K562 (cell line): ENCODE measurements around the gene GJC2. TPM values are rescaled to one million over a fixed set of nuclear protein-coding genes. Genes with fewer than 3 reads are reported as not detected.

ENCODE experiments used
- ARID1B ChIP-seq: fragments of 450-650 bp; IDR thresholded peaks from 2 replicates; pipeline ENCODE4 v1.6.1; 2016; ENCODE audit warnings: antibody characterized with exemption, mild to moderate bottlenecking, inconsistent platforms
- CXXC5 ChIP-seq: fragments of 250-450 bp; sonication (Bioruptor Pico); IDR thresholded peaks from 2 replicates; pipeline ENCODE4 v1.8.0; 2022; ENCODE audit warnings: inconsistent platforms, mild to moderate bottlenecking, moderate library complexity
- HDAC8 ChIP-seq: fragments of 450-650 bp; IDR thresholded peaks from 2 replicates; pipeline ENCODE4 v1.6.1; 2016; ENCODE audit warnings: mild to moderate bottlenecking, missing genetic modification characterization, moderate library complexity, missing compliant biosample characterization
- HDGF ChIP-seq: fragments of 450-650 bp; IDR thresholded peaks from 2 replicates; pipeline ENCODE4 v1.6.1; 2016
- JUN ChIP-seq, 2 experiments: sonication (generic) in 1 of 2; formaldehyde crosslinking in 1 of 2; IDR thresholded peaks; 2 replicates each; pipeline versions ENCODE4 v1.6.1 to v1.8.0; 2012 to 2022; ENCODE audit warnings: borderline replicate concordance in 2 of 2, mild to moderate bottlenecking in 2 of 2, improper control_type of control experiment in 1 of 2, low read depth in 1 of 2, low read length in 1 of 2, missing genetic modification reagents in 1 of 2
- MNT ChIP-seq, 2 experiments: fragments of 450-650 bp; conservative IDR thresholded peaks; 2 replicates each; pipeline ENCODE4 v1.6.1; 2017; ENCODE audit warnings: mild to moderate bottlenecking in 2 of 2, moderate library complexity in 2 of 2
- POLR3G ChIP-seq: IDR thresholded peaks from 2 replicates; pipeline ENCODE4 v1.6.1; 2011; ENCODE audit not compliant: insufficient read length, insufficient replicate concordance; ENCODE audit errors: extremely low read depth
- RBM25 ChIP-seq: fragments of 200-400 bp; formaldehyde crosslinking; IDR thresholded peaks from 2 replicates; pipeline ENCODE4 v1.6.1; 2018; ENCODE audit warnings: low read length, low read depth, moderate library complexity; ENCODE audit not compliant: severe bottlenecking
- TSC22D4 ChIP-seq: fragments of 450-650 bp; IDR thresholded peaks from 2 replicates; pipeline ENCODE4 v1.6.1; 2016; ENCODE audit warnings: missing genetic modification characterization, missing biosample characterization, control low read depth
- VEZF1 ChIP-seq: fragments of 200-800 bp; sonication (Bioruptor generic); IDR thresholded peaks from 2 replicates; pipeline ENCODE4 v1.6.1; 2017; ENCODE audit warnings: missing genetic modification characterization, missing compliant biosample characterization
- ZNF41 ChIP-seq: fragments of 250-450 bp; sonication (Bioruptor Pico); conservative IDR thresholded peaks from 2 replicates; pipeline ENCODE4 v1.4.0; 2020; ENCODE audit warnings: mild to moderate bottlenecking
- ZNF592 ChIP-seq: fragments of 450-650 bp; IDR thresholded peaks from 2 replicates; pipeline ENCODE4 v1.6.1; 2017; ENCODE audit warnings: antibody characterized with exemption, mild to moderate bottlenecking
- ZNF699 ChIP-seq: fragments of 250-450 bp; sonication (Bioruptor Pico); IDR thresholded peaks from 2 replicates; pipeline ENCODE4 v1.8.0; 2021; ENCODE audit warnings: mild to moderate bottlenecking, moderate library complexity; ENCODE audit not compliant: insufficient replicate concordance
- ZSCAN32 ChIP-seq: fragments of 450-650 bp; formaldehyde crosslinking; IDR thresholded peaks from 2 replicates; pipeline ENCODE4 v1.4.0; 2020; ENCODE audit warnings: mild to moderate bottlenecking, moderate library complexity
- polyA plus RNA-seq, 8 experiments: library from polyadenylated mRNA; depleted of rRNA in 4 of 8; stranded (reverse) in 5 of 8; unstranded in 3 of 8; fragments of >200 nt; fragmentation: Nextera tagmentation in 2 of 8; fragmentation: Illumina TruSeq in 1 of 8; extraction: Ambion mirVana in 2 of 8; extraction: Trizol in 1 of 8; gene quantifications; 2 replicates each; pipeline versions ENCODE4 v1.2.1 to v1.2.3, GENCODE V29; 2011 to 2014; ENCODE audit warnings: inconsistent platforms in 1 of 8, missing spikeins in 1 of 8
- total RNA-seq, 7 experiments: library from RNA; depleted of rRNA in 6 of 7; stranded (reverse); fragments of >200 nt in 6 of 7; fragmentation: Illumina TruSeq in 2 of 7; extraction: Trizol in 2 of 7; gene quantifications; 2 replicates each; pipeline versions ENCODE4 v1.2.1 to v1.2.3, GENCODE V29; 2011 to 2021; ENCODE audit warnings: low replicate concordance in 1 of 7
- TF ChIP-seq, protein P1 (sequence below): fragments of 250-450 bp; sonication (Bioruptor Pico); IDR thresholded peaks from 2 replicates; pipeline ENCODE4 v1.4.0; 2020
- TF ChIP-seq, protein P2 (sequence below): fragments of 450-650 bp; conservative IDR thresholded peaks from 2 replicates; pipeline ENCODE4 v1.6.1; 2016; ENCODE audit warnings: missing genetic modification characterization, low read depth, mild to moderate bottlenecking, control low read depth, missing compliant biosample characterization

The GJC2 gene
- total and polyA plus RNA-seq, 9 of the 15 experiments (the other 6 are each of a cell fraction or from before 2014, with no cell fraction given): 0.03 to 0.62 (median 0.11) TPM; not detected in 2

- TF ChIP-seq ZNF592 (peak; percentile 53; the same call in 1 of the 2 replicates), ARID1B (no peak), HDAC8 (no peak), POLR3G (no peak), JUN (IDR thresholded peaks at IDR 0.05; ENCODE audit: borderline replicate concordance, low read depth, low read length) (peak; percentile 71), JUN (CRISPR knock-in tag; IDR thresholded peaks at IDR 0.05; ENCODE audit: borderline replicate concordance) (peak; percentile 91; the same call in 1 of the 2 replicates), ZNF41 (CRISPR knock-in tag) (no peak), ZSCAN32 (CRISPR knock-in tag) (no peak), RBM25 (no peak), ZNF699 (CRISPR knock-in tag) (no peak), MNT (conservative IDR thresholded peaks at IDR 0.05) (peak; percentile 90 to 96), HDGF (no peak), VEZF1 (CRISPR knock-in tag) (peak; percentile 76), CXXC5 (CRISPR knock-in tag) (peak; percentile 99), TSC22D4 (no peak)
- TF ChIP-seq, protein P1, sequence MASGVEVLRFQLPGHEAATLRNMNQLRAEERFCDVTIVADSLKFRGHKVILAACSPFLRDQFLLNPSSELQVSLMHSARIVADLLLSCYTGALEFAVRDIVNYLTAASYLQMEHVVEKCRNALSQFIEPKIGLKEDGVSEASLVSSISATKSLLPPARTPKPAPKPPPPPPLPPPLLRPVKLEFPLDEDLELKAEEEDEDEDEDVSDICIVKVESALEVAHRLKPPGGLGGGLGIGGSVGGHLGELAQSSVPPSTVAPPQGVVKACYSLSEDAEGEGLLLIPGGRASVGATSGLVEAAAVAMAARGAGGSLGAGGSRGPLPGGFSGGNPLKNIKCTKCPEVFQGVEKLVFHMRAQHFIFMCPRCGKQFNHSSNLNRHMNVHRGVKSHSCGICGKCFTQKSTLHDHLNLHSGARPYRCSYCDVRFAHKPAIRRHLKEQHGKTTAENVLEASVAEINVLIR (CRISPR knock-in tag): peak; percentile 100
- TF ChIP-seq, protein P2, sequence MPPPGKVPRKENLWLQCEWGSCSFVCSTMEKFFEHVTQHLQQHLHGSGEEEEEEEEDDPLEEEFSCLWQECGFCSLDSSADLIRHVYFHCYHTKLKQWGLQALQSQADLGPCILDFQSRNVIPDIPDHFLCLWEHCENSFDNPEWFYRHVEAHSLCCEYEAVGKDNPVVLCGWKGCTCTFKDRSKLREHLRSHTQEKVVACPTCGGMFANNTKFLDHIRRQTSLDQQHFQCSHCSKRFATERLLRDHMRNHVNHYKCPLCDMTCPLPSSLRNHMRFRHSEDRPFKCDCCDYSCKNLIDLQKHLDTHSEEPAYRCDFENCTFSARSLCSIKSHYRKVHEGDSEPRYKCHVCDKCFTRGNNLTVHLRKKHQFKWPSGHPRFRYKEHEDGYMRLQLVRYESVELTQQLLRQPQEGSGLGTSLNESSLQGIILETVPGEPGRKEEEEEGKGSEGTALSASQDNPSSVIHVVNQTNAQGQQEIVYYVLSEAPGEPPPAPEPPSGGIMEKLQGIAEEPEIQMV (tag): no peak
Measured at GRCh38 chr1:228102791-228103620, 46.7 kb upstream of the GJC2 start, which contains the start of gene C1orf35 (continued).
